DOHH2 (cell line): ENCODE measurements around the gene CD109.

Experiments
- H3F3A ChIP-seq: fragments of 200-600 bp; sonication (generic), shearing (Covaris generic); 2 replicates; pipeline ENCODE4 v1.6.0; 2016; ENCODE audit warnings: antibody characterized with exemption, mild to moderate bottlenecking; ENCODE audit not compliant: control insufficient read depth, insufficient read depth
- H3K27ac ChIP-seq: fragments of 200-600 bp; sonication (generic); 2 replicates; pipeline ENCODE4 v1.5.1; 2014; ENCODE audit warnings: low read depth, mild to moderate bottlenecking, low read length, moderate library complexity
- H3K27me3 ChIP-seq: fragments of 200-600 bp; sonication (generic); 2 replicates; pipeline ENCODE4 v1.6.1; 2014; ENCODE audit warnings: mild to moderate bottlenecking, low read length, mixed read lengths; ENCODE audit not compliant: control insufficient read depth
- H3K36me3 ChIP-seq: fragments of 200-600 bp; sonication (generic); 2 replicates; pipeline ENCODE4 v1.6.1; 2014; ENCODE audit warnings: mild to moderate bottlenecking, low read length, moderate library complexity, mixed read lengths; ENCODE audit not compliant: control insufficient read depth
- H3K4me1 ChIP-seq: fragments of 200-600 bp; sonication (generic); 2 replicates; pipeline ENCODE4 v1.6.1; 2014; ENCODE audit warnings: mild to moderate bottlenecking, low read length, mixed read lengths; ENCODE audit not compliant: control insufficient read depth
- H3K4me2 ChIP-seq: fragments of 200-600 bp; sonication (generic); 2 replicates; pipeline ENCODE4 v1.6.0; 2014; ENCODE audit warnings: mild to moderate bottlenecking, low read length, moderate library complexity
- H3K4me3 ChIP-seq: fragments of 200-600 bp; sonication (generic); 2 replicates; pipeline ENCODE4 v1.5.1; 2014; ENCODE audit warnings: mild to moderate bottlenecking, low read length, mixed read lengths
- H3K79me2 ChIP-seq: fragments of 200-600 bp; sonication (generic); 2 replicates; pipeline ENCODE4 v1.6.1; 2014; ENCODE audit warnings: mild to moderate bottlenecking, low read length, mixed read lengths; ENCODE audit not compliant: control insufficient read depth
- H3K9me2 ChIP-seq: fragments of 200-600 bp; sonication (generic); replicated peaks from 2 replicates; pipeline ENCODE4 v1.6.1; 2014; ENCODE audit warnings: mild to moderate bottlenecking, low read length, mixed read lengths; ENCODE audit not compliant: control insufficient read depth
- H3K9me3 ChIP-seq: fragments of 200-600 bp; sonication (generic); 2 replicates; pipeline ENCODE4 v1.6.1; 2014; ENCODE audit warnings: antibody characterized with exemption, low read length, mixed read lengths; ENCODE audit not compliant: control insufficient read depth, insufficient read depth
- H4K20me1 ChIP-seq: fragments of 200-600 bp; sonication (generic); 2 replicates; pipeline ENCODE4 v1.6.0; 2014; ENCODE audit warnings: low read depth, mild to moderate bottlenecking, antibody characterized with exemption, low read length, moderate library complexity; ENCODE audit not compliant: control insufficient read depth, insufficient read depth
- EZH2phosphoT487 ChIP-seq: fragments of 200-600 bp; sonication (generic); IDR thresholded peaks from 2 replicates; pipeline ENCODE4 v1.6.1; 2017; ENCODE audit warnings: borderline replicate concordance, mild to moderate bottlenecking, antibody characterized with exemption, low read length, moderate library complexity, mixed read lengths
- TF ChIP-seq, protein P1 (sequence below): fragments of 200-600 bp; sonication (generic); IDR thresholded peaks from one replicate; pipeline ENCODE4 v1.5.1; 2014; ENCODE audit warnings: antibody characterized with exemption, mild to moderate bottlenecking, low read depth, low read length; ENCODE audit not compliant: poor library complexity, severe bottlenecking

Gene CD109

DNA sequence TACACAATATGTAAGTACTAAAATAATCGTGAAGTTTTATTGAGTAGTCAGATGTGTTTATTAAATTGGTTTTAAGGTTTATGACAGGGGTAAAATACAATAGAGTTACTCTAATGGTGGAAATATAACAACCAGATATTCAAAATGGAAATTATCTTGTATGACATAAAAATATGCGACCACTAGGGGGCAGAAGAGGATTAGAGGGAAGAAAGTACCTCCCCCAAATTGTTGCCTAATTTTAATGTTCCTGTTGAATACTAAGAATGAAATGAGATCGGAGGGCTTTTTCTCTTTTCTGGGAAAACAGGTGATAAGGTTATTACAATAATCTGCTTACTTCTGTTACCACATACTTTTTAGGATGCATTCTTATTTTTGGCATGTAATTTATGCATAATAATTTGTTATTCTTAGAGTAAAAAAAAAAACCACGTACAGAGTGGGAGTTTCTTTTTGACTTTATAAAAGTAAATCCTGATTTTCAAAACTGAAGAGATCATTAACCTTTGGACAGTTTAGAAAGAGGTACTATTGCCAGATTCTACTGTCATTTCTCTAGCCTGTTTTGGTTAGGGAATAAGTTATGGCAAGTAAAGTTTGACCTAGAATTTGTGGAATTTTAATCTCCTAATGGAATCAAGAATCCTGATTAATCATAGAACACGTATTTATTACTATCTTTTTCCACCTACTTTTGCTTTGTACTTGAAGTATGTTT is 159.2 kb downstream of the CD109 start:
- H3K27ac ChIP-seq: no peak overlapping the region
- no peaks in the 10 kb centered on the region for H3K4me1 ChIP-seq
- no peaks in the 10 kb centered on the region for H3K9me3 ChIP-seq
- H3K4me2 ChIP-seq: no peak overlapping the region
- H3K79me2 ChIP-seq: no peaks in the 10 kb centered on the region
- no peaks in the 10 kb centered on the region for H4K20me1 ChIP-seq
- TF ChIP-seq, protein P1, sequence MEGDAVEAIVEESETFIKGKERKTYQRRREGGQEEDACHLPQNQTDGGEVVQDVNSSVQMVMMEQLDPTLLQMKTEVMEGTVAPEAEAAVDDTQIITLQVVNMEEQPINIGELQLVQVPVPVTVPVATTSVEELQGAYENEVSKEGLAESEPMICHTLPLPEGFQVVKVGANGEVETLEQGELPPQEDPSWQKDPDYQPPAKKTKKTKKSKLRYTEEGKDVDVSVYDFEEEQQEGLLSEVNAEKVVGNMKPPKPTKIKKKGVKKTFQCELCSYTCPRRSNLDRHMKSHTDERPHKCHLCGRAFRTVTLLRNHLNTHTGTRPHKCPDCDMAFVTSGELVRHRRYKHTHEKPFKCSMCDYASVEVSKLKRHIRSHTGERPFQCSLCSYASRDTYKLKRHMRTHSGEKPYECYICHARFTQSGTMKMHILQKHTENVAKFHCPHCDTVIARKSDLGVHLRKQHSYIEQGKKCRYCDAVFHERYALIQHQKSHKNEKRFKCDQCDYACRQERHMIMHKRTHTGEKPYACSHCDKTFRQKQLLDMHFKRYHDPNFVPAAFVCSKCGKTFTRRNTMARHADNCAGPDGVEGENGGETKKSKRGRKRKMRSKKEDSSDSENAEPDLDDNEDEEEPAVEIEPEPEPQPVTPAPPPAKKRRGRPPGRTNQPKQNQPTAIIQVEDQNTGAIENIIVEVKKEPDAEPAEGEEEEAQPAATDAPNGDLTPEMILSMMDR: peak; percentile 72
- TF ChIP-seq EZH2phosphoT487: no peak
- H3K27me3 ChIP-seq: 0 out of 2 replicates have a peak, but pooled peaks cover 5% of the 10 kb centered on the region
- H3K4me3 ChIP-seq: no peak overlapping the region
- H3F3A ChIP-seq: no peaks in the 10 kb centered on the region
- no peaks in the 10 kb centered on the region for H3K36me3 ChIP-seq
- H3K9me2 ChIP-seq: no peaks in the 10 kb centered on the region

- no peaks in the 10 kb centered on the region for H3K4me1 ChIP-seq
- no peaks in the 10 kb centered on the region for H3K79me2 ChIP-seq
- H3K27me3 ChIP-seq: 0 out of 2 replicates have a peak, but pooled peaks cover 5% of the 10 kb centered on the region
- H3K36me3 ChIP-seq: no peaks in the 10 kb centered on the region
- no peaks in the 10 kb centered on the region for H3F3A ChIP-seq
- H4K20me1 ChIP-seq: no peaks in the 10 kb centered on the region
- no peak overlapping the region for H3K4me3 ChIP-seq
- H3K27ac ChIP-seq: no peak overlapping the region
- TF ChIP-seq, protein P1: no peak
- TF ChIP-seq EZH2phosphoT487: no peak
- no peaks in the 10 kb centered on the region for H3K9me3 ChIP-seq
- H3K4me2 ChIP-seq: no peak overlapping the region
- no peaks in the 10 kb centered on the region for H3K9me2 ChIP-seq
Observed at GRCh38 chr6:73857341-73857890, 161.4 kb downstream of the CD109 start.

DNA sequence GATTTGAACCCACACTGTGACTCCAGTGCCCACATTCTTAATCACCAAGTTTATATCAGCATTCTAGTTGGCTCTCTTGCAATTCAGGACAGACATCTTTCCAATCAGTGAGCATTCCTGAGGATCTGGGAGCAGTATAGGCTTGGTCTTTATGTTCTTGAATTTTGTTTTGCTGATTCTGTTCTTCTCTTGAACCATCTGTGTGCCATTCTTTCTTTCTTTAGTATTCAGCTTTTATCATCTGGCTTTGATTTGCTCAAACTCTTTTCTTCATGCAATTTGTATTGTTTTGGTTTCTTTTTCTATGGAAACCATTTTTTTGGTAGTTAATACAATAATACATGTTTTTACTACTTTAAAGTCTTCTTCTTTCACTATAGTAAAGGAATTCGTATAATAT is 162.4 kb downstream of the CD109 start:
- Histone ChIP-seq H3F3A (no peaks in the 10 kb centered on the region), H3K36me3 (no peaks in the 10 kb centered on the region), H3K9me2 (no peaks in the 10 kb centered on the region), H3K4me3 (no peak overlapping the region), H4K20me1 (no peaks in the 10 kb centered on the region), H3K27me3 (0 out of 2 replicates have a peak, but pooled peaks cover 5% of the 10 kb centered on the region), H3K79me2 (no peaks in the 10 kb centered on the region), H3K4me1 (no peaks in the 10 kb centered on the region), H3K4me2 (no peak overlapping the region), H3K9me3 (no peaks in the 10 kb centered on the region), H3K27ac (no peak overlapping the region)
- no peak for TF ChIP-seq EZH2phosphoT487
- TF ChIP-seq, protein P1: no peak
